GM18870 (cell line): ENCODE results near the gene XIRP1.
"Not testable (repeated sequence)": the region's sequence is repeated elsewhere in the genome, so short reads cannot be mapped to it uniquely, and the experiment has no call there.

Experiments used
- ATAC-seq: cut with Tn5 transposase; IDR thresholded peaks from one replicate; pipeline ENCODE4 v1.9.1; 2021; ENCODE audit warnings: moderate library complexity; ENCODE audit not compliant: unreplicated experiment

Gene XIRP1

GRCh38 chr3:39192490-39193092, at the start of gene XIRP1:
XIRP1 (minus strand) TSS chr3:39192595; CDS start chr3:39189445, 3,150 bp downstream.
- ATAC-seq, result no peak

GRCh38 chr3:39241561-39241960, 49.2 kb upstream of the XIRP1 start:
- ATAC-seq, result no peak

- no peak for ATAC-seq
Observed at GRCh38 chr3:39237027-39237426, 44.6 kb upstream of the XIRP1 start.

- ATAC-seq, result no peak
Observed at GRCh38 chr3:39234651-39235050, 42.3 kb upstream of the XIRP1 start.

- no peak for ATAC-seq
Observed at GRCh38 chr3:39232859-39233258, 40.5 kb upstream of the XIRP1 start.

- ATAC-seq, result no peak
Observed at GRCh38 chr3:39230453-39230852, 38.1 kb upstream of the XIRP1 start.

- ATAC-seq, result no peak
Observed at GRCh38 chr3:39228496-39228895, 36.1 kb upstream of the XIRP1 start.

- not testable (repeated sequence) for ATAC-seq
Observed at GRCh38 chr3:39227596-39227995, 35.2 kb upstream of the XIRP1 start.

- no peak for ATAC-seq
Observed at GRCh38 chr3:39226106-39226741, 33.8 kb upstream of the XIRP1 start.

GRCh38 chr3:39224288-39224687, 31.9 kb upstream of the XIRP1 start:
- ATAC-seq, result no peak

GRCh38 chr3:39222939-39223338, 30.5 kb upstream of the XIRP1 start:
- no peak for ATAC-seq

GRCh38 chr3:39222462-39222861, 30.1 kb upstream of the XIRP1 start:
- no peak for ATAC-seq

GRCh38 chr3:39221141-39221530, 28.7 kb upstream of the XIRP1 start:
- ATAC-seq, result no peak

- no peak for ATAC-seq
Observed at GRCh38 chr3:39220407-39221140, 28.2 kb upstream of the XIRP1 start.

GRCh38 chr3:39219702-39220101, 27.3 kb upstream of the XIRP1 start:
- no peak for ATAC-seq

- peak; percentile 98 for ATAC-seq
Observed at GRCh38 chr3:39216176-39216790, 23.9 kb upstream of the XIRP1 start.

GRCh38 chr3:39213613-39214012, 21.2 kb upstream of the XIRP1 start:
- no peak for ATAC-seq

GRCh38 chr3:39212665-39213064, 20.3 kb upstream of the XIRP1 start:
- ATAC-seq, result no peak

GRCh38 chr3:39211332-39212130, 19.1 kb upstream of the XIRP1 start:
- no peak for ATAC-seq

- no peak for ATAC-seq
Observed at GRCh38 chr3:39210078-39210477, 17.7 kb upstream of the XIRP1 start.
